PC-9 (cell line): ENCODE data around the gene C12orf60.

ENCODE experiments used
- EZH2 ChIP-seq: fragments of 200-600 bp; sonication (generic); IDR thresholded peaks from 2 replicates; pipeline ENCODE4 v1.8.0; 2017; ENCODE audit warnings: antibody characterized with exemption, low read depth
- TF ChIP-seq, protein P1 (sequence below): fragments of 200-600 bp; sonication (generic); conservative IDR thresholded peaks from 2 replicates; pipeline ENCODE4 v1.6.1; 2017; ENCODE audit warnings: mixed run types, antibody characterized with exemption, mild to moderate bottlenecking, moderate library complexity

DNA sequence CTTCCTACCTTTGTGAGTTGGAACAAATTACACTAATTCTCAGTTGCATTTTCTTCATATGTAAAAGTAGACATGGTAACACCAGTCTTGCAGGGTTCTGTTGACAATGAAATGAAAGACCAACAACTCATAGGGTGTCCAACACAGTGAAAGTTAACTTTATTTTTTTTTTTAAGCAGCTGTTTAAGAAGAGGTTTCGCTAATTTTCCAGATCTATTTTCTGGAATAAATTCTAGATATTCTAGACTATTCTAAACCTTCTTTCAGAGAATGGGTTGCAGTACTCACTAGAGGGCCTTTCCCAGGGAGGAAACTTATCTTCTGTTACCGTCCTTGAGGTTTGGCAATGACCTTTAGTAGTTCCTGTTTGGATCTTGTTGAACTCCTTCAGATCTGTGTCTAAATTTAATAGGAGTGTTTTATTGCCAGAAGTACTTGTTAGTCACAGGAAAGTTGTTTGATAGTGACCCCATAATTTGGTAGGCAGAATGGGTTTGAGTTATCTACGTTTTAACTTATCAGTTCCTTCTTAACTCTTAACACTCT, 42.6 kb downstream of the C12orf60 start:
- TF ChIP-seq, protein P1, sequence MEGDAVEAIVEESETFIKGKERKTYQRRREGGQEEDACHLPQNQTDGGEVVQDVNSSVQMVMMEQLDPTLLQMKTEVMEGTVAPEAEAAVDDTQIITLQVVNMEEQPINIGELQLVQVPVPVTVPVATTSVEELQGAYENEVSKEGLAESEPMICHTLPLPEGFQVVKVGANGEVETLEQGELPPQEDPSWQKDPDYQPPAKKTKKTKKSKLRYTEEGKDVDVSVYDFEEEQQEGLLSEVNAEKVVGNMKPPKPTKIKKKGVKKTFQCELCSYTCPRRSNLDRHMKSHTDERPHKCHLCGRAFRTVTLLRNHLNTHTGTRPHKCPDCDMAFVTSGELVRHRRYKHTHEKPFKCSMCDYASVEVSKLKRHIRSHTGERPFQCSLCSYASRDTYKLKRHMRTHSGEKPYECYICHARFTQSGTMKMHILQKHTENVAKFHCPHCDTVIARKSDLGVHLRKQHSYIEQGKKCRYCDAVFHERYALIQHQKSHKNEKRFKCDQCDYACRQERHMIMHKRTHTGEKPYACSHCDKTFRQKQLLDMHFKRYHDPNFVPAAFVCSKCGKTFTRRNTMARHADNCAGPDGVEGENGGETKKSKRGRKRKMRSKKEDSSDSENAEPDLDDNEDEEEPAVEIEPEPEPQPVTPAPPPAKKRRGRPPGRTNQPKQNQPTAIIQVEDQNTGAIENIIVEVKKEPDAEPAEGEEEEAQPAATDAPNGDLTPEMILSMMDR, result no peak
- no peak for TF ChIP-seq EZH2
